Activated naive CD8-positive, alpha-beta T cell (primary cell): ENCODE results near the gene LETMD1.
A peak's percentile ranks its signal among the peaks of the same experiment; 100 is the strongest.
"Not testable (repeated sequence)": the region's sequence is repeated elsewhere in the genome, so short reads cannot be mapped to it uniquely, and the experiment has no call there.

ENCODE experiments used
- H3K27ac Mint-ChIP-seq: one replicate; pipeline ENCODE4 v1.8.0; 2021; ENCODE audit warnings: mixed read lengths
- H3K27me3 Mint-ChIP-seq: one replicate; pipeline ENCODE4 v1.8.0; 2021; ENCODE audit warnings: mixed read lengths
- H3K36me3 Mint-ChIP-seq: one replicate; pipeline ENCODE4 v1.8.0; 2021; ENCODE audit warnings: mixed read lengths
- H3K4me1 Mint-ChIP-seq: one replicate; pipeline ENCODE4 v1.8.0; 2021; ENCODE audit warnings: low read depth, mixed read lengths
- H3K4me3 Mint-ChIP-seq: one replicate; pipeline ENCODE4 v1.8.0; 2021; ENCODE audit warnings: mild to moderate bottlenecking, mixed read lengths
- H3K9me3 Mint-ChIP-seq: one replicate; pipeline ENCODE4 v1.8.0; 2021; ENCODE audit warnings: low read depth, mixed read lengths

LETMD1 gene

GRCh38 chr12:51047655-51048540 lies at the start of gene LETMD1:
TSS of gene LETMD1 (plus strand) at chr12:51048327. CDS start at chr12:51048357, 30 bp downstream.
- Mint-ChIP-seq H3K36me3 (peaks cover 4% of the 10 kb centered on the region), H3K4me1 (peaks cover 27% of the 10 kb centered on the region), H3K27me3 (no peaks in the 10 kb centered on the region), H3K9me3 (no peaks in the 10 kb centered on the region), H3K4me3 (peak within 1 kb of the TSS; percentile 96), H3K27ac (peak within 1 kb of the TSS; percentile 95)

DNA sequence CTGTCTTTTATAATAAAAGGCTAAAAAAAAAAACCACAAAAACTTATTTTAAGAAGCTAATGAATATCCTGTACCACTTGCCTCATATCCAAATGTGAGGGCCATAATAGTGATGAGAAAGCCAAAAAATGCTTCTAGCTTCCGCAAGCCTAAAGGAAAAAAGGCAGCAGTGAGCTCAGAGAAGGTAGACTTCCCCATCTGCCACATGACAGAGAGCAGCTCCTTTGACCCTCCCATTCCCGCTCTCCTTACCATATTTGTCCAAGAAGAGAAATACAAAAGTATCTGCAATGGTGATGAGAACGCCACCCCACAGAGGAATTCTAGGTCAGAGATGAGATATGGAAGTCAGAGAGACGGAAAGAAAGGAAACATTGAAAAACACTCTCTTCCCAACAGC lies 49.0 kb upstream of the LETMD1 start:
- peaks cover 29% of the 10 kb centered on the region for H3K36me3 Mint-ChIP-seq
- peak overlapping the region; percentile 52 for H3K27ac Mint-ChIP-seq
- H3K27me3 Mint-ChIP-seq: no peaks in the 10 kb centered on the region
- H3K4me3 Mint-ChIP-seq: no peak overlapping the region
- H3K4me1 Mint-ChIP-seq: peaks cover 13% of the 10 kb centered on the region
- no peaks in the 10 kb centered on the region for H3K9me3 Mint-ChIP-seq

GRCh38 chr12:51000245-51000644 lies 47.9 kb upstream of the LETMD1 start:
- no peak overlapping the region for H3K4me3 Mint-ChIP-seq
- no peaks in the 10 kb centered on the region for H3K27me3 Mint-ChIP-seq
- H3K4me1 Mint-ChIP-seq: peaks cover 13% of the 10 kb centered on the region
- H3K36me3 Mint-ChIP-seq: peaks cover 27% of the 10 kb centered on the region
- no peaks in the 10 kb centered on the region for H3K9me3 Mint-ChIP-seq
- peak overlapping the region; percentile 70 for H3K27ac Mint-ChIP-seq

GRCh38 chr12:51001799-51002198 lies 46.3 kb upstream of the LETMD1 start:
- no peaks in the 10 kb centered on the region for H3K27me3 Mint-ChIP-seq
- H3K27ac Mint-ChIP-seq: no peak overlapping the region
- H3K4me1 Mint-ChIP-seq: peaks cover 13% of the 10 kb centered on the region
- H3K9me3 Mint-ChIP-seq: no peaks in the 10 kb centered on the region
- H3K4me3 Mint-ChIP-seq: no peak overlapping the region
- H3K36me3 Mint-ChIP-seq: peaks cover 21% of the 10 kb centered on the region

- peaks cover 21% of the 10 kb centered on the region for H3K36me3 Mint-ChIP-seq
- peaks cover 22% of the 10 kb centered on the region for H3K4me1 Mint-ChIP-seq
- no peak overlapping the region for H3K4me3 Mint-ChIP-seq
- H3K27ac Mint-ChIP-seq: peak overlapping the region; percentile 6
- H3K9me3 Mint-ChIP-seq: no peaks in the 10 kb centered on the region
- H3K27me3 Mint-ChIP-seq: no peaks in the 10 kb centered on the region
Measured at GRCh38 chr12:51004504-51004903, 43.6 kb upstream of the LETMD1 start.

DNA sequence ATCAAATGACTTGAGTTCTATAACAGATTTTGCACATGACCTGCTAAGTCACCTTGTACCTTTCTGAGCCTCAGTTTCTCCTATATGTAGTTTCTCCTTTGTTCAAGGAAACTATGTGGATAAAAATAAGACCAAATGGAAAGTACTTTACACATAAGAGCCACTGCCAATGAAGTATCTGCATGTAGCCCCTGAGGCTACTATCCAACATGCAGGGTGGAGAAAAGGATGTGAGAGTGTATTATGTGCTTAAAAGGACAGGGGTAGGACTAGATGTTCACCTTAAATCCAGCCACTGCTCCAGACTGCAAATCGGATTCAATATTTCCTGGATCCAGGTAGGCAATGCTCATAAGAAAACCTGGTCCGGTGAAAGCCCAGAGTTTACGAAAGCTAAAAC lies 43.1 kb upstream of the LETMD1 start:
- H3K4me3 Mint-ChIP-seq: no peak overlapping the region
- peaks cover 19% of the 10 kb centered on the region for H3K36me3 Mint-ChIP-seq
- H3K4me1 Mint-ChIP-seq: peaks cover 26% of the 10 kb centered on the region
- no peaks in the 10 kb centered on the region for H3K9me3 Mint-ChIP-seq
- peak overlapping the region; percentile 58 for H3K27ac Mint-ChIP-seq
- no peaks in the 10 kb centered on the region for H3K27me3 Mint-ChIP-seq

GRCh38 chr12:51005671-51006070 lies 42.5 kb upstream of the LETMD1 start:
- Mint-ChIP-seq H3K4me3 (no peak overlapping the region), H3K27ac (peak overlapping the region; percentile 58), H3K9me3 (no peaks in the 10 kb centered on the region), H3K36me3 (peaks cover 14% of the 10 kb centered on the region), H3K27me3 (no peaks in the 10 kb centered on the region), H3K4me1 (peaks cover 24% of the 10 kb centered on the region)

DNA sequence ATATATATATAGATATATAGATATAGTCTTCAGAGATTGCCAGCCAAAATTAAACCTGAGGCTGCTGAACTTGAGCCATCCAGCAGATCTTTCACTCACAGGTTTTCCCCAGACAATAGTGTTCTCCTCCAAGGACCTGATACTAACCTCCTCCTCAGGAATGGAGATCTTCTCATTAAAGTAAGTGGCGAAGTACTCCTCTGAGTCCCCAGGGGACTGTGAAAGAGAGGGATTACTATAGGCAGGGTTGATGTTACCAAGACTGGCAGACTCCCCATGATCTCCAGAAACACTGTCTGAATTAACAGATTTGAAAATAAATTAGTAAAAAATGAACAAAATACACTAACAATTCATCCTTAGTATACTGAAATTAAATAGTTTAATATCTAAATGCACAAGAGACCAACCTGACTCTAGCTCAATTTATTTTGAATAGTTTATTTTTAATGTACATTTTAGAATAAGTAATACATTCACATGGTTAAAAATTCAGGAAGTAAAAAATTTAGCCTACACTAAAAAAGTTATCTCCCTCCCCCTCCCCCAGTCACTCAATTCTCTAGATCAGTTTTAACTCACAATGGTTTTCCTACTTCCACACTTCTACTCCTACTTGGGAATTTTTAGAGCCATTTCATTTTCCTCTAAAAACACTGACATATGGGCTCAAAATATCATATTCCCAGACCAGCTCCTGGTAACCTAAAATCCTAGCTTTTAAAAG lies 39.6 kb upstream of the LETMD1 start:
- Mint-ChIP-seq H3K27me3 (no peaks in the 10 kb centered on the region), H3K27ac (peak overlapping the region; percentile 93), H3K36me3 (peaks cover 14% of the 10 kb centered on the region), H3K4me3 (peak overlapping the region; percentile 75), H3K9me3 (no peaks in the 10 kb centered on the region), H3K4me1 (peaks cover 43% of the 10 kb centered on the region)

DNA sequence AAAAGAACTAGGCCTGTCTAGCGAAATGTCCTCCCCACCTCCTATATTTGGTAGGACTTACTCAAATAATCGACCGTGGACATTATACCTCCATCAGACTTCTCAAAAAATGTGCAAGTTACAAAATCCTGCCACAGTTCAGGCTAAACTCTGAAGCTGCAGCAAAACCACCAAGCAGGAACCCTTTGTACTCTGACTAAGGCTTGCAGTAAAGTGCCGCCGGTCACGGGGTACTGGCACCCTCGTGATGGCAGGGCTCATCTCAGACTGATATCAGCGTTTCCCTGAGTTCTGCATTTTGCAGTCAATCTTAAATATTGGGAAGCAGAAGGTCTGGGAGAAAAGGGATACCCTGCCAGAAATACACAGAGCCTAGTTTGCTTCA lies 39.1 kb upstream of the LETMD1 start:
- Mint-ChIP-seq H3K4me3 (peak overlapping the region; percentile 75), H3K36me3 (peaks cover 12% of the 10 kb centered on the region), H3K9me3 (no peaks in the 10 kb centered on the region), H3K4me1 (peaks cover 44% of the 10 kb centered on the region), H3K27ac (peak overlapping the region; percentile 93), H3K27me3 (no peaks in the 10 kb centered on the region)

GRCh38 chr12:51011955-51012354 lies 36.2 kb upstream of the LETMD1 start:
- no peak overlapping the region for H3K27ac Mint-ChIP-seq
- peaks cover 48% of the 10 kb centered on the region for H3K4me1 Mint-ChIP-seq
- H3K36me3 Mint-ChIP-seq: peaks cover 4% of the 10 kb centered on the region
- H3K9me3 Mint-ChIP-seq: no peaks in the 10 kb centered on the region
- no peak overlapping the region for H3K4me3 Mint-ChIP-seq
- no peaks in the 10 kb centered on the region for H3K27me3 Mint-ChIP-seq

DNA sequence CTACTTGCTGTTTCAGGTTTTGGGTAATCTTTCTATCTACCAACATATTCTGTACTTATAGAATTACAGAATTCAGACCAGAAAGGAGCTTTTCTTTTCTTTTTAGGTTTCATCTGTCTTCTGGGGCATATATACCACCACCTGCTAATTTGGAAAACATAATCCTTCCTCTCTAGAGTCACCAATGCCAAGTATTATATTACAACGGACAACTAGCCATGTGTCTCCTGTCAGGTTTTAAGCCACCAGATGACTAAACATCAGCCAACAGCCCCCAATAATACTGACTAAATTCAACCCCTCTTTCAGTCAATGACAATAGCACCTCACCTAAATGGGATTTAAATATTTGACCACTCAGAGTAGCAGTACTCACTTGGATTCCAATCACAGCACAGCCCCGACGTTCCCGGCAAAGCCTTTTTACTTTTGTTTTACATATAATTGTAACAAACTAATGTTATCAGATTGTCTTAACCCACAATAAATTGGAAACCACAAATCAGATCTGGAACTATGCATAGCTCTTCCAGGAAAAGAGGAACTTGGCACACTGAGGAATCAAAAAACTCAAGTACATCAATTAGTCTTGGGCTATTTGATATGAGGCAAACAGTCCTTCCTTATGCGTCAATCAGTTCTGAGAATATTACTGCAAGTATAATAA lies 35.4 kb upstream of the LETMD1 start:
- Mint-ChIP-seq H3K27me3 (no peaks in the 10 kb centered on the region), H3K4me1 (peaks cover 54% of the 10 kb centered on the region), H3K27ac (peak overlapping the region; percentile 7), H3K36me3 (peaks cover 4% of the 10 kb centered on the region), H3K4me3 (no peak overlapping the region), H3K9me3 (no peaks in the 10 kb centered on the region)

DNA sequence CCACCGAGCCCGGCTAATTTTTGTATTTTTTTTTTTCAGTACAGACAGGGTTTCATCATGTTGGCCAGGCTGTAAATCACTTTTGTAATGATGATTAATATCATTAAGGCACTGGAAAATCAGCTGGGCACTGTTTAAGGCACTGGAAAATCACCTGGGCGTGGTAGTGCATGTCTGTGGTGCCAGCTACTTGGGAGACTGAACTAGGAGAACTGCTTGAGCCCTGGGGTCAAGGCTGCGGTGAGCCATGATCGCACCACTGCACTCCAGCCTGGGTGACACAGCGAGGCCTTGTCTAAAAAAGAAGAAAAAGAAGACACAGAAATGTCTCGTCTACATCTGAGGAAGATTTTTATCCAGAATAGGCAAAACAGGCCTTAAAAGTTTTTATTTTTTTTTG lies 34.7 kb upstream of the LETMD1 start:
- Mint-ChIP-seq H3K27ac (peak overlapping the region; percentile 22), H3K4me1 (peaks cover 53% of the 10 kb centered on the region), H3K27me3 (no peaks in the 10 kb centered on the region), H3K4me3 (no peak overlapping the region), H3K9me3 (no peaks in the 10 kb centered on the region), H3K36me3 (peaks cover 4% of the 10 kb centered on the region)

GRCh38 chr12:51014467-51014866 lies 33.7 kb upstream of the LETMD1 start:
- H3K4me3 Mint-ChIP-seq: not testable (repeated sequence)

DNA sequence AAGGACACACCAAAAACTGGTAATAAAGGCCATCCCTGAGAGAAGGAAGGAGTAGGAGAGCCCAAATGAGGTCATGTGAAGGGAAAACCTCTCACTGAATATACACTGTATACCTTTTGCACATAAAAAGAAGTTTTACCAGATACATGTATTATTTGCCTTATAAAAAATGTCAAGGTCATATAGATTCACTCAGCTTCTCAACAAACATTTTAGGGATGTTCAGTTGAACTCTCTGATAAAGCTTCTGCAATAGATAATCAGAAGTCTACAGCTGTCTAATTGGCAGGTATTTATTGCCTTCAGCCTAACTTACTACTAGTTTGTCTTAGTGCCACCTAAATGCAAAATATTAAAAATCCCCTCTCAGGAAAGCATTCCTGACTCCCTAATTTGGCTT lies 30.7 kb upstream of the LETMD1 start:
- H3K36me3 Mint-ChIP-seq: no peaks in the 10 kb centered on the region
- no peak overlapping the region for H3K4me3 Mint-ChIP-seq
- no peaks in the 10 kb centered on the region for H3K27me3 Mint-ChIP-seq
- H3K4me1 Mint-ChIP-seq: peaks cover 57% of the 10 kb centered on the region
- no peak overlapping the region for H3K27ac Mint-ChIP-seq
- no peaks in the 10 kb centered on the region for H3K9me3 Mint-ChIP-seq

More at GRCh38 chr12:51014467-51014866, 33.7 kb upstream of the LETMD1 start:
- H3K36me3 Mint-ChIP-seq, H3K27me3 Mint-ChIP-seq, H3K9me3 Mint-ChIP-seq, H3K27ac Mint-ChIP-seq: not testable (repeated sequence)
- peaks cover 51% of the 10 kb centered on the region for H3K4me1 Mint-ChIP-seq

- Mint-ChIP-seq H3K4me1 (peaks cover 58% of the 10 kb centered on the region), H3K36me3 (no peaks in the 10 kb centered on the region), H3K4me3 (no peak overlapping the region), H3K27ac (no peak overlapping the region), H3K27me3 (no peaks in the 10 kb centered on the region), H3K9me3 (no peaks in the 10 kb centered on the region)
Measured at GRCh38 chr12:51018956-51019355, 29.2 kb upstream of the LETMD1 start.
